GM10266 (cell line): Measurements from ENCODE around the gene RBMS3.

Source experiments
- DNase-seq: peaks from one replicate; pipeline ENCODE4 v3.0.0; 2012; ENCODE audit errors: extremely low spot score
- CTCF ChIP-seq: IDR thresholded peaks from 2 replicates; pipeline ENCODE4 v1.5.1; 2012; ENCODE audit warnings: mild to moderate bottlenecking, low read depth; ENCODE audit not compliant: control insufficient read depth, insufficient read depth; ENCODE audit errors: missing control alignments

Gene RBMS3

DNA sequence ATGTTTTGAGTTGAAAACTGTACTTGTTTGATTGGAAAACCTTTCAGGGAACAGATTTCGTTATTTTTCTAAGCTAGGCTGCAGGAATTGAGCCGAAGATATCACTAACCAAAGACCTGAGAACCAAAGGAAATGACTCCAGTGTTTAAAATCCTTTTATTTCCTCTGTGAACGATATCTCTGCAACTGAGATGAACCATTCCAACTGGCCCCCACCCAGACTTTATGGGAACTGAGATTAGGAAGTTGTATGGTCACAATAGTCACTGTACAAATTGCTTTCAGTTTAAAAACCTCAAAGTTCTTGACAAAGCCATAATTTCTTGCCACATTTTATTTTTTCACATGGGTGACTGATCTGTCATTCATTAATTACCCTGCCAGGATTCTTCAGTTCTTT, 232.4 kb downstream of the RBMS3 start:
- DNase-seq, result no peak
- no peak for TF ChIP-seq CTCF

DNA sequence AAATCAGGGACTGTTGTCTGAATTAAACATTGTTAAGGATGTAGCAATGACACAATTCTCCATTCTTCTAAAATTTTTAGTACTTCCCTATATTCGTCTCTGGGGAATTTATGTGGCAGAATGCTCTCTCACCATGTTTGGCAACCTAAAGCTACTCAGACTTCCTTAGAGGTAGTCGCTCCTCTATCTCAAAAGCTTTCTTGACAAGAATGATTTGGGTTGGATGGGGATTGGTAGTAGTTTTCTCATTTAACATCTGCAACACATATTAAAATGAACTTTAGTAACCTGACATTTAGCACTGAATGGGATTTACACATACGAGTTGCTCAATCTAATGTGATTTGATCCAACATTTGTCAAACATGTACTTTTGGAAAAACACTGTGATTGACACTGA, 233.3 kb downstream of the RBMS3 start:
- no peak for DNase-seq
- no peak for TF ChIP-seq CTCF

GRCh38 chr3:29514912-29515311, 234.0 kb downstream of the RBMS3 start:
- no peak for DNase-seq
- no peak for TF ChIP-seq CTCF

GRCh38 chr3:29515451-29515850, 234.6 kb downstream of the RBMS3 start:
- DNase-seq, result no peak
- TF ChIP-seq CTCF, result no peak

GRCh38 chr3:29516164-29516563, 235.3 kb downstream of the RBMS3 start:
- no peak for TF ChIP-seq CTCF
- DNase-seq, result no peak

GRCh38 chr3:29520764-29521163, 239.9 kb downstream of the RBMS3 start:
- no peak for DNase-seq
- no peak for TF ChIP-seq CTCF

DNA sequence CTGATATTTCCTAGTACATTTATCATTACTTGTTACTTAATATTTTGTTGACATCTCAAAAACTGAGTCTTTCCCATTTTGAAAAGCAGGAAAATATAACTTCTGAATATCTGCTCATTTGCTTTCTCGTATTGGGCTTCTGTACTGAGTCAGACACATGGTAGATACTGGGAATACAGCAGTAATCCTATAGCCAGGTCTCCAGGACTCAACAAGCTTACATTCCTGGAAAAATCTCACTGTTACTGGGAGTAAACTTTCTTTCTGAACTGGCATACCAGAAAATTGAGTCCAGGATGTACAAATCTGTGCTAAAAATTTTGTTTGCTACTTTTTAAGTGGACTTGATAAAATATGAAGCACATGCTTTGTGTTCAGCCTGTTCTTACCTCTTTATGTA, 240.4 kb downstream of the RBMS3 start:
- DNase-seq, result no peak
- TF ChIP-seq CTCF, result no peak
